Hepatocyte (in vitro differentiated cells): ENCODE measurements around the gene TLN1. TPM values are rescaled to one million over a fixed set of nuclear protein-coding genes. Genes with fewer than 3 reads are reported as not detected.

Experiments used
- DNase-seq: peaks from one replicate; pipeline ENCODE4 v3.0.0-alpha.2; 2016; ENCODE audit warnings: low spot score
- H2AFZ ChIP-seq: fragments of 200-600 bp; sonication (generic); 2 replicates; pipeline ENCODE4 v1.6.0; 2016; ENCODE audit warnings: antibody characterized with exemption, mild to moderate bottlenecking
- H3K27ac ChIP-seq: fragments of 200-600 bp; sonication (generic); 2 replicates; pipeline ENCODE4 v1.5.1; 2016; ENCODE audit warnings: mild to moderate bottlenecking
- H3K27me3 ChIP-seq: fragments of 200-600 bp; sonication (generic); 2 replicates; pipeline ENCODE4 v1.6.1; 2016
- H3K36me3 ChIP-seq: fragments of 200-600 bp; sonication (generic); replicated peaks from 2 replicates; pipeline ENCODE4 v1.5.1; 2016; ENCODE audit warnings: low read depth; ENCODE audit not compliant: insufficient read depth
- H3K4me1 ChIP-seq: fragments of 200-600 bp; sonication (generic); 2 replicates; pipeline ENCODE4 v1.5.1; 2016; ENCODE audit warnings: mild to moderate bottlenecking, moderate library complexity; ENCODE audit not compliant: insufficient read depth
- H3K4me2 ChIP-seq: fragments of 200-600 bp; sonication (generic); 2 replicates; pipeline ENCODE4 v1.6.0; 2016
- H3K4me3 ChIP-seq: fragments of 200-600 bp; sonication (generic); 2 replicates; pipeline ENCODE4 v1.5.1; 2016; ENCODE audit warnings: mild to moderate bottlenecking
- H3K79me2 ChIP-seq: fragments of 200-600 bp; sonication (generic); 2 replicates; pipeline ENCODE4 v1.6.0; 2017; ENCODE audit warnings: mild to moderate bottlenecking
- H3K9me2 ChIP-seq: fragments of 200-600 bp; sonication (generic); replicated peaks from 2 replicates; pipeline ENCODE4 v1.6.0; 2017; ENCODE audit warnings: mild to moderate bottlenecking; ENCODE audit not compliant: insufficient read depth
- H3K9me3 ChIP-seq: fragments of 200-600 bp; sonication (generic); 2 replicates; pipeline ENCODE4 v1.5.1; 2016; ENCODE audit warnings: low read depth, mild to moderate bottlenecking
- H4K20me1 ChIP-seq: fragments of 200-600 bp; sonication (generic); 2 replicates; pipeline ENCODE4 v1.6.0; 2016; ENCODE audit warnings: mild to moderate bottlenecking; ENCODE audit not compliant: insufficient read depth, poor library complexity, severe bottlenecking
- CTCF ChIP-seq: fragments of 200-600 bp; sonication (generic); IDR thresholded peaks from 2 replicates; pipeline ENCODE4 v1.5.1; 2016; ENCODE audit warnings: antibody characterized with exemption, mild to moderate bottlenecking; ENCODE audit not compliant: poor library complexity
- EZH2 ChIP-seq: fragments of 200-600 bp; sonication (generic); IDR thresholded peaks from 2 replicates; pipeline ENCODE4 v1.6.1; 2016; ENCODE audit warnings: antibody characterized with exemption, mild to moderate bottlenecking, borderline replicate concordance
- EZH2phosphoT487 ChIP-seq: fragments of 200-600 bp; sonication (generic); IDR thresholded peaks from one replicate; pipeline ENCODE4 v1.6.1; 2018; ENCODE audit warnings: antibody characterized with exemption, mild to moderate bottlenecking, low read depth, moderate library complexity; ENCODE audit not compliant: unreplicated experiment, severe bottlenecking
- WGBS: methylation state at CpG from one replicate; pipeline ENCODE4 v1.1.6; 2016; ENCODE audit warnings: low lambda C conversion rate; ENCODE audit errors: missing lambda C conversion rate; 5-methylcytosine and 5-hydroxymethylcytosine counted together
- polyA plus RNA-seq: library from polyadenylated mRNA; unstranded; fragments of >200 nt; fragmentation: Nextera tagmentation; extraction: Ambion mirVana; gene quantifications from 2 replicates; pipeline ENCODE4 v1.2.1, GENCODE V29; 2016
- total RNA-seq: library from RNA; depleted of rRNA; stranded (reverse); fragments of >200 nt; gene quantifications from 2 replicates; pipeline ENCODE4 v1.2.3, GENCODE V29; 2014

TLN1 gene
- total and polyA plus RNA-seq, 2 experiments from 2014 or later, result 70.5 to 113 TPM

- 78% methylated on average over 3 of the region's 3 CpGs for WGBS
Observed at GRCh38 chr9:35729101-35729500, 2.9 kb downstream of the TLN1 start.

DNA sequence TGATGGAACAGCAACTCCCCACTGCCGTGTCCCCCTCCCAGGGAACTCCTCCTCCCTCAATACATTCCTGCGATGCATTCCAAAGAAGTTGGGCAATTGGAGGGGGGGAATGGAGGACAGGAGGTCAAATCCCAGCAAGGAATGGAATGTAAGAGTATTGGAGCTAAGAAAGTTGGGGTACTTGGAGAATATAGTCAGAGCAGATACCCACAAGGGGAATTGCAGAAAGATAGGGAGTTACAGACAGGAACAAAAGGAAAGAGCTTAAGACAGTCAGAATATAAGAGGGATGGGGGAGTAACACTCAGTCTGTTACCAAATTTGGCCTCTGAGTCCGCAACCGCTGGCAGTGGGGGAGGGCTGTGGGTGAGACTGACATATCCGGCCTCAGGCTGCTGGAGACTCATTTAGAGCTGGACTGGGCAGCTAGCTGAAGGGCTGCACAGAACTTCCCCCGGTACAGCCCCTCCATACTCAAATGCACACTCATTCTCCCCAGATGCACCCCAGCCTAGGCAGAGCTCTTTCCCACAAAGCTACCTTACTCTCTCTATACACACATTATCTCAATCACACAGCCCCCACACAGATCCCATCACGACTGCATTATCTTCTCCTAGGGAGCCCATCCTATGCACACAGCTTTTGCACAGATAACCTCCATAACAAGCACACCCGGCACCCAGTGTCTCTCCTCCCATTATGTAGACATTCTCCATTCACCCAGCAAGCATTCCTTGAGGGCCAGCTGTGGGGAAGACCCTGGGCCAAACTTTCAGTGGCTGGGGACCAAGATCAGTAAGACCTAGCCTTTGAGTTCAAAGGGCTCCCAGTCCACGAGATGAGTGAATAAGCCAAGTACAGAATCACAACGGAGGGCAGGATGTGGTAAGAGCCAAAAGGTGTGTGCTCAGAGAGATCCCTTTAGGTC is 3.7 kb downstream of the TLN1 start:
- Histone ChIP-seq H4K20me1 (peaks cover 27% of the 10 kb centered on the region), H3K27me3 (no peaks in the 10 kb centered on the region), H2AFZ (no peak overlapping the region), H3K9me3 (no peaks in the 10 kb centered on the region), H3K9me2 (no peaks in the 10 kb centered on the region), H3K4me1 (peaks cover 43% of the 10 kb centered on the region), H3K4me3 (no peak overlapping the region), H3K36me3 (no peaks in the 10 kb centered on the region), H3K27ac (peak overlapping the region; percentile 92), H3K4me2 (peak overlapping the region; percentile 89), H3K79me2 (peaks cover 64% of the 10 kb centered on the region)
- 7% methylated on average over 10 of the region's 10 CpGs for WGBS
- peak; percentile 66 for DNase-seq
- no peak for TF ChIP-seq EZH2

More at GRCh38 chr9:35729101-35729500, 2.9 kb downstream of the TLN1 start:
- Histone ChIP-seq H3K27me3 (no peaks in the 10 kb centered on the region), H3K4me3 (no peak overlapping the region), H3K36me3 (no peaks in the 10 kb centered on the region), H3K9me3 (no peaks in the 10 kb centered on the region), H2AFZ (no peak overlapping the region), H3K27ac (peak overlapping the region; percentile 92), H4K20me1 (peaks cover 27% of the 10 kb centered on the region), H3K4me2 (peak overlapping the region; percentile 89), H3K9me2 (no peaks in the 10 kb centered on the region), H3K79me2 (peaks cover 72% of the 10 kb centered on the region), H3K4me1 (peaks cover 51% of the 10 kb centered on the region)
- no peak for DNase-seq
- TF ChIP-seq EZH2phosphoT487 (no peak), EZH2 (no peak), CTCF (no peak)

DNA sequence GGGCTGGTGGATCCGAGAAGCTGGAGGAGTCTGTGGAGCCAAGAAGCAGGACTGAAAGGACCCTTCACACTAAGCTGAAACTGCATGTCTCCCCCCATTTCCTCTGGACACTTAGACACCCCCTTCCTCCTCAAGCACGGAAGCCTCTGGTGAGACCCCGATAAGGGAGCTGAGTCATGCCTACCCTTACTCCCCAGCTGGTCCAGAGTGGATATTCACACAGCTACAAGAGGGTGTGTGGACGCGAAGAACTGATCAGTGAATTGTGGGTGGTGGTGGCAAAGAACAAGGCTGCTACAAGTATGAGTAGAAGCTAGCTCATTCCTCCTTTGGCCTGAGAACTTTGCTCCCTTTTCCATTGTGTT is 4.3 kb downstream of the TLN1 start:
- Histone ChIP-seq H3K27ac (peak overlapping the region; percentile 92), H3K79me2 (peaks cover 64% of the 10 kb centered on the region), H3K9me2 (no peaks in the 10 kb centered on the region), H3K27me3 (no peaks in the 10 kb centered on the region), H3K9me3 (no peaks in the 10 kb centered on the region), H3K4me2 (peak overlapping the region; percentile 89), H2AFZ (no peak overlapping the region), H3K36me3 (no peaks in the 10 kb centered on the region), H3K4me1 (peaks cover 42% of the 10 kb centered on the region), H4K20me1 (peaks cover 27% of the 10 kb centered on the region), H3K4me3 (no peak overlapping the region)
- TF ChIP-seq CTCF, result no peak
- WGBS, result 57% methylated on average over 5 of the region's 5 CpGs
- DNase-seq, result no peak

- Histone ChIP-seq H3K4me1 (peaks cover 42% of the 10 kb centered on the region), H3K79me2 (peaks cover 68% of the 10 kb centered on the region)
Observed at GRCh38 chr9:35726931-35727330, 5.1 kb downstream of the TLN1 start.

More at GRCh38 chr9:35726931-35727330, 5.1 kb downstream of the TLN1 start:
- no peak overlapping the region for H3K4me3 ChIP-seq
- no peaks in the 10 kb centered on the region for H3K27me3 ChIP-seq
- H3K4me2 ChIP-seq, result peak overlapping the region; percentile 89
- peak overlapping the region; percentile 92 for H3K27ac ChIP-seq
- no peak for DNase-seq
- H3K9me3 ChIP-seq, result no peaks in the 10 kb centered on the region
- H3K9me2 ChIP-seq, result no peaks in the 10 kb centered on the region
- H4K20me1 ChIP-seq, result peaks cover 27% of the 10 kb centered on the region
- H3K36me3 ChIP-seq, result peaks cover 2% of the 10 kb centered on the region
- H2AFZ ChIP-seq, result no peak overlapping the region
- 63% methylated on average over 3 of the region's 3 CpGs for WGBS
- TF ChIP-seq CTCF (no peak), EZH2phosphoT487 (no peak), EZH2 (no peak)
